ENCODE results near the gene RAB1B. TPM values are rescaled to one million over a fixed set of nuclear protein-coding genes. Genes with fewer than 3 reads are reported as not detected.

RAB1B gene
- total and polyA plus RNA-seq, 2 donors from 2014 or later = 153 to 197 TPM

DNA sequence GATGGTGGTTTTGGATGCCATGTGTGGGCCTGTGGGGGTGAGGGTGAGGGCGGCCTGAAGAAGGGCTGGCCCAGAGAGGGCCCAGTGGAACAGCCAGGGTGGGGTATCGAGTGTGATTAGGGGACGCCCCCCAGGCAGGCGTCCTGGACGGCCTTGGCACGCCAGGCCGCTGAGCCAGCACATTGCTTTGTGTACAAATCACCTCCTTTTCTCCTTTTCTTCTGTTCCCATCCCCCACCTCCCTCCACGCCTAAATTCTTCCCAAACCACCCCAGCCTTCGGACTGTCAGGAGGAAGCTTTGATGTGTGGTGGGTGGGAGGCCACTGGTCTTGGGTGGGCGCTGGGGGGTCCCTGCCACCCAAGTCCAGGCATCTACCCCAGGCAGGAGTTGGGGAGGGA is 56.2 kb downstream of the RAB1B start:
- intact Hi-C loops (cut with DNase I) = no loop called here
- no peaks in the 10 kb centered on the region for H3K27me3 ChIP-seq (ENCODE audit: control insufficient read depth, insufficient read depth, low read length)
- H3K27ac ChIP-seq (ENCODE audit: low read depth in 2 of 2, low read length in 2 of 2) = no peak overlapping the region
- H3K4me3 ChIP-seq (ENCODE audit: low read length in 3 of 3) = no peak overlapping the region
- no peak for TF ChIP-seq CTCF (IDR thresholded peaks at IDR 0.05; ENCODE audit: borderline replicate concordance, extremely low read depth, insufficient read depth)
- no peak overlapping the region for H3K9ac ChIP-seq (ENCODE audit: low read length in 3 of 3)
- no peaks in the 10 kb centered on the region for H3K36me3 ChIP-seq (ENCODE audit: control insufficient read depth in 2 of 3, insufficient read depth in 3 of 3, low read length in 3 of 3)
- no peak for DNase-seq
- H3K9me3 ChIP-seq (ENCODE audit: control insufficient read depth in 2 of 3, insufficient read depth in 1 of 3, low read length in 3 of 3) = no peaks in the 10 kb centered on the region
- H3K4me1 ChIP-seq (ENCODE audit: control insufficient read depth in 2 of 3, insufficient read depth in 2 of 3, low read depth in 1 of 3, low read length in 3 of 3) = peaks cover 0 to 17% (median 11%) of the 10 kb centered on the region in 3 donors
- FAIRE-seq = no peak

- TF ChIP-seq CTCF (IDR thresholded peaks at IDR 0.05; ENCODE audit: borderline replicate concordance, extremely low read depth, insufficient read depth) = no peak
- Histone ChIP-seq H3K4me1 (ENCODE audit: control insufficient read depth in 2 of 3, insufficient read depth in 2 of 3, low read depth in 1 of 3, low read length in 3 of 3) (peaks cover 0 to 17% (median 11%) of the 10 kb centered on the region in 3 donors), H3K27ac (ENCODE audit: low read depth in 2 of 2, low read length in 2 of 2) (no peak overlapping the region), H3K9me3 (ENCODE audit: control insufficient read depth in 2 of 3, insufficient read depth in 1 of 3, low read length in 3 of 3) (no peaks in the 10 kb centered on the region), H3K4me3 (ENCODE audit: low read length in 3 of 3) (no peak overlapping the region), H3K9ac (ENCODE audit: low read length in 3 of 3) (no peak overlapping the region), H3K36me3 (ENCODE audit: control insufficient read depth in 2 of 3, insufficient read depth in 3 of 3, low read length in 3 of 3) (no peaks in the 10 kb centered on the region), H3K27me3 (ENCODE audit: control insufficient read depth, insufficient read depth, low read length) (no peaks in the 10 kb centered on the region)
- DNase-seq (peak in 1 of 5 donors; percentile 68), FAIRE-seq (no peak)
- intact Hi-C loops (cut with DNase I) = no loop called here
Observed at GRCh38 chr11:66325263-66325671, 56.8 kb downstream of the RAB1B start.

GRCh38 chr11:66326261-66327111 is 58.0 kb downstream of the RAB1B start:
- Histone ChIP-seq H3K36me3 (ENCODE audit: control insufficient read depth in 2 of 3, insufficient read depth in 3 of 3, low read length in 3 of 3) (no peaks in the 10 kb centered on the region), H3K9ac (ENCODE audit: low read length in 3 of 3) (no peak overlapping the region), H3K9me3 (ENCODE audit: control insufficient read depth in 2 of 3, insufficient read depth in 1 of 3, low read length in 3 of 3) (no peaks in the 10 kb centered on the region), H3K4me3 (ENCODE audit: low read length in 3 of 3) (no peak overlapping the region), H3K27ac (ENCODE audit: low read depth in 2 of 2, low read length in 2 of 2) (peak overlapping the region in 1 of 2 donors; percentile 26), H3K27me3 (ENCODE audit: control insufficient read depth, insufficient read depth, low read length) (no peaks in the 10 kb centered on the region), H3K4me1 (ENCODE audit: control insufficient read depth in 2 of 3, insufficient read depth in 2 of 3, low read depth in 1 of 3, low read length in 3 of 3) (peaks cover 0 to 17% (median 11%) of the 10 kb centered on the region in 3 donors)
- peak in 3 of 5 donors; percentile 50 to 87 (median 73) for DNase-seq
- TF ChIP-seq CTCF (IDR thresholded peaks at IDR 0.05; ENCODE audit: borderline replicate concordance, extremely low read depth, insufficient read depth) = no peak
- intact Hi-C loops (cut with DNase I) = no loop called here
- FAIRE-seq = no peak

Other genes starting within 250 kb of the RAB1B start
- 0.76 TPM for gene CATSPER1, start 242.2 kb upstream of the RAB1B start, total RNA-seq
- gene CATSPER1, start 242.2 kb upstream of the RAB1B start, polyA plus RNA-seq (ENCODE audit: insufficient read depth, low read depth, low replicate concordance) = not detected
- gene GAL3ST3, start 219.5 kb upstream of the RAB1B start, total RNA-seq = 2.5 TPM
- 7.6 TPM for gene GAL3ST3, start 219.5 kb upstream of the RAB1B start, polyA plus RNA-seq (ENCODE audit: insufficient read depth, low read depth, low replicate concordance)
- 172 TPM for gene SF3B2, start 216.3 kb upstream of the RAB1B start, total RNA-seq
- 114 TPM for gene SF3B2, start 216.3 kb upstream of the RAB1B start, polyA plus RNA-seq (ENCODE audit: insufficient read depth, low read depth, low replicate concordance)
- 91.8 TPM for gene PACS1, start 198.4 kb upstream of the RAB1B start, total RNA-seq
- 23.7 TPM for gene PACS1, start 198.4 kb upstream of the RAB1B start, polyA plus RNA-seq (ENCODE audit: insufficient read depth, low read depth, low replicate concordance)
- 30.6 TPM for gene KLC2, start 10.9 kb upstream of the RAB1B start, total RNA-seq
- 16.2 TPM for gene KLC2, start 10.9 kb upstream of the RAB1B start, polyA plus RNA-seq (ENCODE audit: insufficient read depth, low read depth, low replicate concordance)
- gene CNIH2, start 9.5 kb downstream of the RAB1B start, total RNA-seq = 0.63 TPM
- not detected for gene CNIH2, start 9.5 kb downstream of the RAB1B start, polyA plus RNA-seq (ENCODE audit: insufficient read depth, low read depth, low replicate concordance)
- gene YIF1A, start 20.5 kb downstream of the RAB1B start, total RNA-seq = 92.1 TPM
- gene YIF1A, start 20.5 kb downstream of the RAB1B start, polyA plus RNA-seq (ENCODE audit: insufficient read depth, low read depth, low replicate concordance) = 115 TPM
- gene TMEM151A, start 23.3 kb downstream of the RAB1B start, total RNA-seq = 0.19 TPM
- gene TMEM151A, start 23.3 kb downstream of the RAB1B start, polyA plus RNA-seq (ENCODE audit: insufficient read depth, low read depth, low replicate concordance) = not detected
- 22.9 TPM for gene CD248, start 48.4 kb downstream of the RAB1B start, total RNA-seq
- 14.8 TPM for gene CD248, start 48.4 kb downstream of the RAB1B start, polyA plus RNA-seq (ENCODE audit: insufficient read depth, low read depth, low replicate concordance)
- 9.2 TPM for gene RIN1, start 67.8 kb downstream of the RAB1B start, total RNA-seq
- gene RIN1, start 67.8 kb downstream of the RAB1B start, polyA plus RNA-seq (ENCODE audit: insufficient read depth, low read depth, low replicate concordance) = 2.3 TPM
- 32.8 TPM for gene BRMS1, start 76.5 kb downstream of the RAB1B start, total RNA-seq
- 69.7 TPM for gene BRMS1, start 76.5 kb downstream of the RAB1B start, polyA plus RNA-seq (ENCODE audit: insufficient read depth, low read depth, low replicate concordance)
- gene B4GAT1, start 79.0 kb downstream of the RAB1B start, total RNA-seq = 21.7 TPM
- 59.9 TPM for gene B4GAT1, start 79.0 kb downstream of the RAB1B start, polyA plus RNA-seq (ENCODE audit: insufficient read depth, low read depth, low replicate concordance)
- gene SLC29A2, start 103.1 kb downstream of the RAB1B start, total RNA-seq = 10.4 TPM
- 17.5 TPM for gene SLC29A2, start 103.1 kb downstream of the RAB1B start, polyA plus RNA-seq (ENCODE audit: insufficient read depth, low read depth, low replicate concordance)
- 0.19 TPM for gene NPAS4, start 152.4 kb downstream of the RAB1B start, total RNA-seq
- gene NPAS4, start 152.4 kb downstream of the RAB1B start, polyA plus RNA-seq (ENCODE audit: insufficient read depth, low read depth, low replicate concordance) = not detected
- 34.1 TPM for gene MRPL11, start 170.2 kb downstream of the RAB1B start, total RNA-seq
- 97.3 TPM for gene MRPL11, start 170.2 kb downstream of the RAB1B start, polyA plus RNA-seq (ENCODE audit: insufficient read depth, low read depth, low replicate concordance)
- 8.1 TPM for gene PELI3, start 198.3 kb downstream of the RAB1B start, total RNA-seq
- gene PELI3, start 198.3 kb downstream of the RAB1B start, polyA plus RNA-seq (ENCODE audit: insufficient read depth, low read depth, low replicate concordance) = 9.1 TPM
- gene DPP3, start 211.8 kb downstream of the RAB1B start, total RNA-seq = 41.7 TPM
- 32.9 TPM for gene DPP3, start 211.8 kb downstream of the RAB1B start, polyA plus RNA-seq (ENCODE audit: insufficient read depth, low read depth, low replicate concordance)
- 85.4 TPM for gene BBS1, start 242.0 kb downstream of the RAB1B start, total RNA-seq
- 30.1 TPM for gene BBS1, start 242.0 kb downstream of the RAB1B start, polyA plus RNA-seq (ENCODE audit: insufficient read depth, low read depth, low replicate concordance)

Data from kidney (tissue), 14 donors.